Kidney (tissue), 14 donors: ENCODE data around the gene FMO4. TPM values are rescaled to one million over a fixed set of nuclear protein-coding genes. Genes with fewer than 3 reads are reported as not detected.

ENCODE experiments used
- DNase-seq, 5 donors: peaks; one replicate each; pipeline ENCODE4 v3.0.0-alpha.2; 2013 to 2020
- FAIRE-seq: peaks from 2 replicates; lab custom pipeline; 2012; peaks lifted over from hg19 to GRCh38; lab: Jason Lieb, UNC
- H3K27ac ChIP-seq, 2 donors: one replicate each; pipeline ENCODE4 v1.7.0; 2013; ENCODE audit warnings: low read depth in 2 of 2, low read length in 2 of 2, inconsistent platforms in 1 of 2
- H3K27me3 ChIP-seq: one replicate; pipeline ENCODE4 v1.7.1; 2013; ENCODE audit warnings: low read length, inconsistent platforms; ENCODE audit not compliant: control insufficient read depth, insufficient read depth
- H3K36me3 ChIP-seq, 3 donors: one replicate each; pipeline versions ENCODE4 v1.7.0 to v1.7.1; 2013; ENCODE audit warnings: low read length in 3 of 3, control low read depth in 1 of 3, inconsistent platforms in 1 of 3; ENCODE audit not compliant: insufficient read depth in 3 of 3, control insufficient read depth in 2 of 3
- H3K4me1 ChIP-seq, 3 donors: one replicate each; pipeline versions ENCODE4 v1.7.0 to v1.7.1; 2013; ENCODE audit warnings: low read length in 3 of 3, inconsistent platforms in 1 of 3, low read depth in 1 of 3; ENCODE audit not compliant: control insufficient read depth in 2 of 3, insufficient read depth in 2 of 3
- H3K4me3 ChIP-seq, 3 donors: one replicate each; pipeline versions ENCODE4 v1.7.0 to v1.8.1; 2013; ENCODE audit warnings: low read length in 3 of 3, control low read depth in 1 of 3, inconsistent platforms in 1 of 3
- H3K9ac ChIP-seq, 3 donors: one replicate each; pipeline versions ENCODE4 v1.7.0 to v1.7.1; 2013; ENCODE audit warnings: low read length in 3 of 3, control low read depth in 1 of 3, inconsistent platforms in 1 of 3
- H3K9me3 ChIP-seq, 3 donors: one replicate each; pipeline versions ENCODE4 v1.7.0 to v1.7.1; 2013; ENCODE audit warnings: low read length in 3 of 3, control low read depth in 1 of 3, inconsistent platforms in 1 of 3; ENCODE audit not compliant: control insufficient read depth in 2 of 3, insufficient read depth in 1 of 3
- intact Hi-C: fragments of 100-400 bp; cut with DNase I; formaldehyde crosslinking; loops from one replicate; pipeline ENCODE4 v1.11.1; 2022
- polyA plus RNA-seq: library from polyadenylated mRNA; stranded (reverse); fragments of 350-450 nt; fragmentation: Illumina TruSeq; extraction: RNeasy Lipid Tissue Mini Kit (QIAGEN cat#74804); gene quantifications from one replicate; pipeline ENCODE4 v1.2.3, GENCODE V29; 2014; ENCODE audit warnings: low read depth, low replicate concordance; ENCODE audit not compliant: insufficient read depth
- total RNA-seq: library from RNA; stranded (reverse); fragmentation: NEBNext Ultra II Directional; extraction: Animal tissue kit (Norgen Biotek cat#: 25700); gene quantifications from one replicate; pipeline ENCODE4 v1.2.1, GENCODE V29; 2021
- TF ChIP-seq, protein P1 (sequence below): IDR thresholded peaks from 3 replicates; pipeline ENCODE4 v1.5.1; 2012; ENCODE audit warnings: mild to moderate bottlenecking, moderate library complexity, borderline replicate concordance; ENCODE audit not compliant: insufficient read depth; ENCODE audit errors: extremely low read depth
- donor health status: control.
- donor health status: control.
- donor health status: control.
- donor health status: control.
- donor health status: control.
- donor health status: DM: yes; HTN: yes; CAD: no.
- donor health status: Normal renal cell carcinoma (clear cell type).

The FMO4 gene
- total and polyA plus RNA-seq, 2 donors from 2014 or later: 10.6 to 25.8 TPM

GRCh38 chr1:171343727-171344472, 29.9 kb downstream of the FMO4 start:
- H3K27ac ChIP-seq: peak overlapping the region; percentile 62 to 71

DNA sequence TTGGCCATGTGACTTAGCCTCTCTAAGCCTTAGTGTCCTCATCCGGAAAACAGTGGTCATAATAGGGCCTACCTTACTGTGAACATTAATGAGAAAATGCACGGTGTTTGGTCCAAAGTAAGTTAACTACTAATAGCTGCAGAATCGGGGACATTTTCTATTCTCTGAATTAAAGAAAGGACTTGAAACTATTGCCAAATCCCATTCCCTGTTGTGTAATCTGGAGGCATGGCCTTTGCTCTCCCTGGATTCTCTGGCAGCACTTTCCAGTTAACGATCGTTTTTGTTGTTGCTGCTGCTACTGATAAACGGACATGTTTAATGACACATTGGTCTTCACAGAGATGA, 30.5 kb downstream of the FMO4 start:
- H3K27me3 ChIP-seq: no peaks in the 10 kb centered on the region
- no peak overlapping the region for H3K9ac ChIP-seq

More at GRCh38 chr1:171343727-171344472, 29.9 kb downstream of the FMO4 start:
- Histone ChIP-seq H3K9me3 (peaks cover 0 to 4% (median 0%) of the 10 kb centered on the region in 3 donors), H3K27me3 (no peaks in the 10 kb centered on the region), H3K4me3 (no peak overlapping the region), H3K4me1 (peaks cover 0 to 15% (median 7%) of the 10 kb centered on the region in 3 donors), H3K36me3 (no peaks in the 10 kb centered on the region), H3K9ac (no peak overlapping the region)
- FAIRE-seq: no peak
- TF ChIP-seq, protein P1, sequence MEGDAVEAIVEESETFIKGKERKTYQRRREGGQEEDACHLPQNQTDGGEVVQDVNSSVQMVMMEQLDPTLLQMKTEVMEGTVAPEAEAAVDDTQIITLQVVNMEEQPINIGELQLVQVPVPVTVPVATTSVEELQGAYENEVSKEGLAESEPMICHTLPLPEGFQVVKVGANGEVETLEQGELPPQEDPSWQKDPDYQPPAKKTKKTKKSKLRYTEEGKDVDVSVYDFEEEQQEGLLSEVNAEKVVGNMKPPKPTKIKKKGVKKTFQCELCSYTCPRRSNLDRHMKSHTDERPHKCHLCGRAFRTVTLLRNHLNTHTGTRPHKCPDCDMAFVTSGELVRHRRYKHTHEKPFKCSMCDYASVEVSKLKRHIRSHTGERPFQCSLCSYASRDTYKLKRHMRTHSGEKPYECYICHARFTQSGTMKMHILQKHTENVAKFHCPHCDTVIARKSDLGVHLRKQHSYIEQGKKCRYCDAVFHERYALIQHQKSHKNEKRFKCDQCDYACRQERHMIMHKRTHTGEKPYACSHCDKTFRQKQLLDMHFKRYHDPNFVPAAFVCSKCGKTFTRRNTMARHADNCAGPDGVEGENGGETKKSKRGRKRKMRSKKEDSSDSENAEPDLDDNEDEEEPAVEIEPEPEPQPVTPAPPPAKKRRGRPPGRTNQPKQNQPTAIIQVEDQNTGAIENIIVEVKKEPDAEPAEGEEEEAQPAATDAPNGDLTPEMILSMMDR: no peak
- intact Hi-C loops: no loop called here
- no peak for DNase-seq

GRCh38 chr1:171345536-171345935, 31.6 kb downstream of the FMO4 start:
- intact Hi-C loops: no loop called here
- Histone ChIP-seq H3K9me3 (peaks cover 0 to 4% (median 0%) of the 10 kb centered on the region in 3 donors), H3K4me1 (peaks cover 0 to 16% (median 7%) of the 10 kb centered on the region in 3 donors), H3K4me3 (no peak overlapping the region), H3K9ac (no peak overlapping the region), H3K36me3 (no peaks in the 10 kb centered on the region), H3K27me3 (no peaks in the 10 kb centered on the region), H3K27ac (no peak overlapping the region)
- DNase-seq: no peak
- no peak for FAIRE-seq
- TF ChIP-seq, protein P1: no peak

More for the DNA sequence above, 30.5 kb downstream of the FMO4 start:
- DNase-seq (peak in 1 of 5 donors; percentile 20), FAIRE-seq (peak; percentile 81)
- Histone ChIP-seq H3K4me1 (peaks cover 0 to 15% (median 7%) of the 10 kb centered on the region in 3 donors), H3K36me3 (no peaks in the 10 kb centered on the region), H3K27ac (peak overlapping the region; percentile 62 to 71), H3K9me3 (peaks cover 0 to 4% (median 0%) of the 10 kb centered on the region in 3 donors), H3K4me3 (no peak overlapping the region)
- TF ChIP-seq, protein P1: no peak
- intact Hi-C loops: no loop called here
